HG03457 (cell line): Measurements from ENCODE around the gene ADM2.
"Not testable (repeated sequence)": the region's sequence is repeated elsewhere in the genome, so short reads cannot be mapped to it uniquely, and the experiment has no call there.

Experiments
- ATAC-seq: cut with Tn5 transposase; IDR thresholded peaks from one replicate; pipeline ENCODE4 v1.9.1; 2021; ENCODE audit warnings: moderate number of reproducible peaks; ENCODE audit not compliant: unreplicated experiment

The ADM2 gene

DNA sequence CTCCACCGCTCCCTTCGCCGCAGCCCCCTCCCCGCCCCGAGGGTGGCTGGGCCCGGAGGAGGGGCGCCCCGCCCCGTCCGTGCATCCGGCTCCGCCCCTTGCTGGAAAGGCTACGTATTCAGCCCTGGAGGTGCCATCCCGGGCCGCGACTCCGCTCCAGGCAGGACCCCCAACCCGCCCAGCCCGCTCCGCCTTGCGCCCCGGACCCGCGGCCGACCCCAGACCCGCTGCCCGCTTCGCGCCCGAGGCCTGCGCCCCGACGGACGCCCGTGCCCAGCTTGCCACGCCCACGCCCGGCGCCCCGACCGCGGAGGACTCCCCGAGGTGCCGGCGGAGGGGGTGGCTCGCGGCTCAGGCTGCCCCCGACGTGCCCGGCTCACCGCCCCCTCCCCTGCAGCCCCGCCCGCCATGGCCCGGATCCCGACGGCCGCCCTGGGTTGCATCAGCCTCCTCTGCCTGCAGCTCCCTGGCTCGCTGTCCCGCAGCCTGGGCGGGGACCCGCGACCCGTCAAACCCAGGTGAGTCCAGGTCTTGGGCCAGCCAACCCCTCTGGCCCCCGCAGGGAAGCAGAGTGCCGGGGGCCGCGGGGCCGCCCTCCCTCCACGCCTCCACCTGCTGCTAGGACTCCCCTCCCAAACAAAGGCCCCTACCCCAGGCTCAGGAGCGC is at the start of gene ADM2:
TSS of gene ADM2 (plus strand) at position 104 of the 667 bp plus-strand sequence. CDS start at position 409, 305 bp downstream.
- no peak for ATAC-seq

GRCh38 chr22:50432131-50432876 is 49.0 kb upstream of the ADM2 start:
- no peak for ATAC-seq

DNA sequence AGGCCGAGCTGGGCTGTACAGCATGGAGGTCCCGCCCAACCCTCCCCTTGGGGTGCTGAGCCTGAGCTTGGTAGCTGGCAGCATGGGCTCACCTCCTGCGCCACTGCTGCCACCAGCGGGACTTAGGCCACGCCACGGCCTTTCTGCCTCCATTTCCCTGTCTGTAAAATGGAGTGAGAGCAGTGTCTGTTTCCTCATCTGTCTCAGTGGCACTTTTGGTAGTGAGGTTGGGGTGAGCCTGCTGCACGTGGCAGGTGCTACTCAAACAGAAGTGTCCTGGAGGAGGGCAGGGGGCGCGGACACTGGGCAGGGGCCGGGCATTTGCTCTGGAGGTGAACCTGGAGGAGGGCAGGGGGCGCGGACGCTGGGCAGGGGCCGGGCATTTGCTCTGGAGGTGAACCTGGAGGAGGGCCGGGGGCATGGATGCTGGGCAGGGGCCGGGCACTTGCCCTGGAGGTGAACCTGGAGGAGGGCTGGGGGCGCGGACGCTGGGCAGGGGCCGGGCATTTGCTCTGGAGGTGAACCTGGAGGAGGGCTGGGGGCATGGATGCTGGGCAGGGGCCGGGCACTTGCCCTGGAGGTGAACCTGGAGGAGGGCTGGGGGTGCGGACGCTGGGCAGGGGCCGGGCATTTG is 48.3 kb upstream of the ADM2 start:
- not testable (repeated sequence) for ATAC-seq

GRCh38 chr22:50434849-50435248 is 46.5 kb upstream of the ADM2 start:
- ATAC-seq, result no peak

DNA sequence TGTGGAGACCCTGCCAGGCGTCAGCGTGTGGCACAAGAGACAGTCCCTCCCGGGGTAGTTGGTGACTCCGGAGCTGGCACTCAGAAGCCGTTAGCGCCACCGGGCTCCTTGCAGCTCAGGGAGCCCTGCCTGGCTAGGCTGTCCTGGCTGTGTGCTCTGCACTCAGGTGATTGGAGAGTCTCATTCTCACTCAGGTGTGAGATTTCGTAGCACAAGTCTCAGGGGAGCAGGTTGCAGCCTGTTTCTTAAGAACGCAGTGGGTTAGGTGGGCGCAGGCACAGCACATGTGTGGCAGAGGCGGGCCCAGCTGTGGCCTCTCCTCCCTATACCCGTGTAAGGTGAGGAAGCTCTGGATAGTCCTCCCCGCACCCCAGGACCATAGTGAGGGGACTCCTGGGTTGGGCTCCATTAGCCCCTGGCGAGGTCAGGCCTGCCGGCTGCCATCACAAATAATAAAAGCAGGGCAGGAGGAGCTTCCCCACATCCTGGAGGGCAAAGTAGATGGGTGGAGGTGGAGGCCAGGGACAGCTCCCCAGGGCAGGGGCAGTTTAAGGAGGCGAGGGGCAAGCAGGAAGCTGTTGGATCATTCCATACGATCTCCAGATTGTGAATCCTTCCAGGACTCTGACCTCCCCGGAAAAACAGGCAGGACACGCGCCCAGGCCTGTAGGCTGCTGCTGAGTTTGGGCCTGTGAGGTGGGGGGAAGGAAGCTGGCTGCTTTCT is 45.9 kb upstream of the ADM2 start:
- ATAC-seq, result no peak

DNA sequence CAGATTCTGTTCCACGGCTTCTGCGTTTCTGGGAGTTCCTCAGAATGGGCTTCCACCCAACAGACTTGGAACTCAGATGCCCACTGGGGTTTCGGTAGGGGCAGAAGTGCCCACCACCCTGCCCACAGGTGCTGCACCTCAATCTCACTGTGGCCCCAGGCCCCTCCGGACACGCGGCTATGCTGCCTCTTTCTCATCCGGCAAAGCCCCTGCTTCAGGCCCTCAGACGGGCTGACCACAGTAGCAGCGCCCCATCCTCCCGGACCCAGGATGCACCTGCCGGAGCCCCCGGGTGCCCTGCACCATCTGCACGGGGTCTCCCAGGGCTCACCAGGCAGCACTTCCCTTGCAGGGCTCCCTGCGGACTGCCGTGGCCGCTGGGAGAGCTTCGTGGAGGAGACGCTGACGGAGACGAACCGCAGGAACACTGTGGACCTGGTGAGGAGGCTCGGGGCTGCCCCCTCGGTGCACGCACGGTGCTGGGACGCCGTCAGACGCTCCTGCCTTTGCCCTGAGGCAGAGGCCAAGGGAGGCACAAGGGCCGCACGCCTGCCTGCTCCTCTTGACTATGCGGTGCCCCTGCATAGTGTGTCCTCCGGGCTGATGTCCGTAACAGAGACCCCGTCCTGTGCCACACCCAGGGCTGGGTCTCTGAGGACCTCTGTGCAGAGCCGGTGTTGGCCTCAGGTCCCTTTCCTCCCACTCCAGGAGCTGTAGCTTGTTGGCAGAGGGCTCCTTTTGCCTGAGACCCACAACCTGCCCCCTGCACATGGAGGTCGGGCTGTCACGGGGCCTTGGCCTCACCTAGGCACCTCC is 45.1 kb upstream of the ADM2 start:
- no peak for ATAC-seq

DNA sequence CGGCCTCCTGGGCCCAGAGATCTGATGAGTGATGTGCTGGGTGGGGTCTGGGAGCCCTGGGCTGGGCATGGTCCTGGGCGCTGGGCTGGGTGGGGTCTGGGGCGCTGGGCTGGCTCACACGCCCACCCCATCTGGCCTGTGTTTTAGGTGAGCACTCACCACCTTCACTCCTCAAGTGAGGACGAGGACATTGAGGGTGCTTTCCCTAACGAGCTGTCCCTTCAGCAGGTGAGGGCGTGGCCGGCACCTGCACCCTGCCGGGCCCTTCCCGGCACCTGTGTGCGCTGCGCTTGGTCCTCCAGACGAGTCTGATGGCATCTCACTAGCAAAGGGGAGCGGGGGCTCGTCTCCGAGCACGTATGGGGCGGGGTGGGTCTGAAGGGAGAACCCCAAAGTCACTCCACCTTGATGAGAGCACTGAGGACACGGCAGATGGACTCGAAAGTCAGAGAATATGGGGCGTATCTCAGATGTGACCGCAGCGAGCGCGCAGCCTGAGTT is 44.5 kb upstream of the ADM2 start:
- no peak for ATAC-seq

DNA sequence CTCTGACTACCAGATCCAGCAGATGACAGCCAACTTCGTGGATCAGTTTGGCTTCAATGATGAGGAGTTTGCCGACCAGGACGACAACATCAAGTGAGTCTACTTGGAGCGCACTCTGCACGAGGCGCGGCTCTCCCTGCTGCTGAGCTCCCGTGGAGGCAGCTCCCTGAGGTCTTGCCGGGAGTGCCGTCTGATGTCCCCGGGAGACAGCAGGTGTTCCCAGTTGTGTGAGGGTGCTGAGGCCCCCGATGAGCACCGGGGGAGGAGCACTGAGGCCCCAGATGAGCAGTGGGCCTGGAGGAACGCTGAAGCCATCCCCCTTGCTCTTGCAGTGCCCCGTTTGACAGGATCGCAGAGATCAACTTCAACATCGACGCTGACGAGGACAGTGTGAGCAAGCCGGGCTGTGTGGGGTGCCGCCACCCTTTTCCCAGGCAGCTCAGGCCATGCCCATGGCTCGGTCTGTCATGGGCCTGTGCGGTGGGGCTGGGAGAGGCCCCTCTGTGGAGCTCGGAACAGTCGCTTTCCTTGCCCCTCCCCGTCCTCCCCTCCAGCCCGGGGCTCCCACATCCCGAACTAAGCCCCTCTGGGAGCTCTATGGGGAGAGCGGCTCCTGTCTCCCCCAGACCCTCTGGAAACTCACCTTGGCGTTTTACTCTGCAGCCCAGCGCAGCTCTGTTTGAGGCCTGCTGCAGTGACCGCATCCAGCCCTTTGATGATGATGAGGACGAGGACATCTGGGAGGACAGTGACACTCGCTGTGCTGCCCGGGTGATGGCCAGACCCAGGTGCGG is 43.6 kb upstream of the ADM2 start:
- ATAC-seq, result no peak

DNA sequence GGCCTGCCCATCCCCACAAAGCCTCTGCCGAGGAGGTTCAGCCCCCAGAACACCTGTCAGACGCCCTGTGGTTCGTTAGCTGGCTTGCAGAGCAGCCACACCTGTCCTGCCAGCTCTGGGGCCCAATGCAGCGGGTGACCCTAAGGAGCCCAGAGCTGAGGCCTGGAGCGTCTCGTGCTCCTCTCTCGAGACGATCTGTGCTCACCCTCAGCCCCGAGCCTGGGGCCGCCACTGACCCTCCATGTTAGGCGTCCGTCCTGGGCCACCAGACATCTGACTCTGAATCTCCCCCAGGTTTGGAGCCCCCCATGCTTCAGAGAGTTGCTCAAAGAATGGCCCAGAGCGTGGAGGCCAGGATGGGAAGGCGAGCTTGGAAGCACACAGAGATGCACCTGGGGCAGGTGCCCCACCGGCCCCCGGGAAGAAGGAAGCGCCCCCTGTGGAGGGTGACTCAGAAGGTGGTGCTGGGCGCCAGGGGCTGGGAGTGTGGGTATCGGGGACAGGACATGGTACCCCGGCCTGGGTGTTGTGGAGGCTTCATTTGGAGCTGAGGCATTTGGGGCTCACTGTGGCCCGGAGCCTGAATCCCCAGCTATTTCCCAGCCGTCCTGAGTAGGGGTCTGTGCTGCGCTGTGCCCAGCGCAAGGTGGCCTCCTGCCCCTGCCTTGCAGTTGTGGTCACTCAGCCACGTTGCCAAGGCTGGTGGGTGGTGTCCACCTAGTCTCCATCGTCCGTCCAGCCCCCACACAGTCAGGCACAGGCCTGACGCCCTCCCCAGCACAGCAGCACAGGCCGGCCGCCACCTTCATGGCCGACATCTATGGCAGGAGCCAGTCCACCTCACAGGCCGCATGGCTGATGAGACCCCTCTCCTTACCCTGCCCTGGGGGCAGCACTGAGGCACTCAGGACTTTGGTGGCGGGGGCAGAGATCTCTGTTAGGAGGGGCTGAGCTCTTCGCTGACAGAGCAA is 42.8 kb upstream of the ADM2 start:
- no peak for ATAC-seq

GRCh38 chr22:50439314-50439870 is 42.0 kb upstream of the ADM2 start:
- ATAC-seq, result no peak

DNA sequence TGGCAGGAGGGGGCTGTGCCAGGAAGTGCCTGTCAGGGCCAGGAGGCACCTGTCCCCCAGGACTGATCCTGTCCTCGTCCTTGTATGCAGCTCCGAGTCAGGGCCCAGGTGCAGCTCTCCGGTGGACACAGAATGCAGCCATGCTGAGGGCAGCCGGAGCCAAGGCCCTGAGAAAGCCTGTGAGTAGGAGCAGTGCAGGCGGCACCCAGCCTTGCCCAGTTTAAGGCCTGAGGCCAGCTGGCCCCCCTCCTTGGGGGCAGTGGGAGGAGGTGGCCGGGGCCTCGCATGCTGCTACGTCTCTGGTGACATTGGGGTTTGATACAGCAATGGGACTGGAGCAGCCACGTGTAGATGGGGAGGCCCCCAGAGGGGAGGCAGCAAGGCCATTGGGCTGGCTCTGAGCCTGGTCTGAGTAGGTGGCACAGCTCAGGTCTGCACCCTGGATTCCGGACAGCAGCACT is 41.4 kb upstream of the ADM2 start:
- no peak for ATAC-seq

DNA sequence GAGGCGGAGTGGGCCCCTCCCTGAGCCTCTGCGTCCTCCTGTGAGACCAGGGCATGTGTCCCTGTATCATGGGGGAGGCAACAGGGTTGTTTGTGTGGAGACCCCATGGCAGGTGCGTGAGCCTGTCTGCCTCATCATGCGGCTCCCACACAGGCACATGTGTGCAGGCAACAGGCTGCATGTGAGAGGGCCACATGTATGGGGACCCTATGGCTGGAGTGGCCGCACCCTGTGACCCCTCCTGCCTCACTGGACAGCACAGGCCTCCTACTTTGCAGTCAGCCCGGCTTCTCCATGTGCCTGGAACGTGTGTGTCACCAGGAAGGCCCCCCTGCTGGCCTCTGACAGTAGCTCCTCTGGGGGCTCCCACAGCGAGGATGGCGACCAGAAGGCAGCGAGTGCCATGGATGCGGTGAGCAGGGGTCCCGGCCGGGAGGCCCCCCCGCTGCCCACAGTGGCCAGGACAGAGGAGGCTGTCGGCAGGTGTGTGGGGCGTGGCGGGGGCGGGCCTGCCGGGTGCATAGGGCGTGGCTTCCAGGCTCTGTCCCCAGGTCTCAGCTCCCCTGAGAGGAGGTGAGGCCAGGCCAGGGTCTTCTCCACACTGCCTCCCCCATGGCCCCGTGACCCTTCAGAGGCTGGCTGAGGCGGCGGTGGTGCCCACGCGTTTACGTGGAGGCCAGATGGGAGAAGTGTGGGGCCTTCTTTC is 40.6 kb upstream of the ADM2 start:
- ATAC-seq, result no peak

DNA sequence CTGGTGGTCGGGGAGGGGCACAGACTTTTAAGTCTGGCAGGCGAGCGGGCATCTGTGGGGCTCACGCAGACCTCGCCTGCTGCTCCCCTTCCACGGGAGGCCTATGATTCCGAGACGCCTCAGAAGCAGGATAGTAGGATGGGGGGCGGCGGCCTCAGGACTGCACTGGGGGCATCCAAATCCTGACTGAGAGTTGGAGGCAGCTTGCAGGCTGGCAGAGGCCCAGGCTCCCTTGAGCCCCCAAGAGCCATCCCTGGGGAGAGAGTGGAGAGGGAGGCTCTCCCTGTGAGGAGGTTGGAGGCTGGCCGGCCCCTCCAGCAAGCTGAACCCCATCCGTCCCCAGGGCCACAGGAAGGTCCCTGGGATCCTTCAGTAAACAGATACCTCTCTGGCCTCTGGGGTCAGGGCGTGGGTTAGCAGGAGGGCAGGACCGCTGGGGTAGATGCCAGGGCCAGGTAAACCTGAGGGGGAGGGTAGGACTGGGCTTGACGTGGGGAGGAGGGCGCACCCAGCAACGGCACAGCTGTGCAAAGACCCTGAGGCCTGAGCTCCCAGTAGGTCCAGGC is 39.8 kb upstream of the ADM2 start:
- no peak for ATAC-seq

GRCh38 chr22:50443197-50443596 is 38.1 kb upstream of the ADM2 start:
- ATAC-seq, result no peak

DNA sequence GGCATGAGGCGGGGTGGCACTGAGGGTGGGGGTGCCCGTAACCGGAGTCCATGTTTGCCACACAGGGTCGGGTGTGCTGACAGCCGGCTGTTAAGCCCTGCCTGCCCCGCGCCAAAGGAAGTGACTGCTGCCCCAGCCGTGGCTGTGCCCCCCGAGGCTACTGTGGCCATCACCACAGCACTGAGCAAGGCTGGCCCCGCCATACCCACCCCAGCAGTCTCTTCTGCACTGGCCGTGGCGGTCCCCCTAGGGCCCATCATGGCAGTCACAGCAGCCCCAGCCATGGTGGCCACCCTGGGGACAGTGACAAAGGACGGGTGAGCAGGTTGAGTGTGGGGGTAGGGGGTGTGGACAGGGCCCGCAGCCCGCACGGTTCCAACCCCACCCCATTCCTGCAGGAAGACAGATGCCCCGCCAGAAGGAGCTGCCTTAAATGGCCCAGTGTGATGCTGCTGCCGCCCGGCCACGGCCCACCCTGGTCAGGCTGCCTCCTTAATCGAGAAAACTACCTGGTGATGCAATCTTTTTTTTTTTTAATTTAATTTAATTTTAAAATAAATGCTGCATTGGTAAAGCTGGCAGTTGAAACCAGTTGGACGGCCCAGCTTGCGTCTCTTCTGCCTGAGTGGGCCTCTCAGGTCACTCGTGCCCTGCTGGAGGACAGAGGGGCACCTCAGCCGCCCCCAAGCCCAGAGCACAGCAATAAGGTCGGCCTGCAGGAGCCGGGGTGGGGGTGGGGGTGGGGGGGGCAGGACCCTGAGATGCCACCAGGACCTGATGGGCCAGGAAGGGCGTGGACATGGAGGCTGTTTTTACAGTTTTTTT is 37.3 kb upstream of the ADM2 start:
- no peak for ATAC-seq

DNA sequence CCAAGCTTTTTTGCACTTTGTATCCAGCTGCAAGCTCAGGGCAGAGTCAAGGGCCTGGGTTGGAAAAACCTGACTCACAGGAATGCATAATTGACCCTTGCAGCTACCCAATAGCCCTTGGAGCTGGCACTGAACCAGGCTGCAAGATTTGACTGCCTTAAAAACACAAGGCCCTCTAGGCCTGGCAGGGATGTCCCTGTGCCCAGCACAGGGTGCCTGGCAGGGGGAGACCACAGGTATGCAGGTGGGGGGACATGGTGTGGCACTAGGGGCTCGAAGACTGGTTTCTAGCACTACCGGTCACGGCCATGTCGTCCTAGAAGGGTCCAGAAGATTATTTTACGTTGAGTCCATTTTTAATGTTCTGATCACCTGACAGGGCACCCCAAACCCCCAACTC is 36.7 kb upstream of the ADM2 start:
- ATAC-seq, result no peak
